GM21717 (cell line): Measurements from ENCODE around the gene ATP2B2.
"Not testable (repeated sequence)": the region's sequence is repeated elsewhere in the genome, so short reads cannot be mapped to it uniquely, and the experiment has no call there.

ENCODE experiments used
- ATAC-seq: cut with Tn5 transposase; IDR thresholded peaks from one replicate; pipeline ENCODE4 v1.9.1; 2021; ENCODE audit warnings: mild to moderate bottlenecking, moderate library complexity; ENCODE audit not compliant: unreplicated experiment

Gene ATP2B2

DNA sequence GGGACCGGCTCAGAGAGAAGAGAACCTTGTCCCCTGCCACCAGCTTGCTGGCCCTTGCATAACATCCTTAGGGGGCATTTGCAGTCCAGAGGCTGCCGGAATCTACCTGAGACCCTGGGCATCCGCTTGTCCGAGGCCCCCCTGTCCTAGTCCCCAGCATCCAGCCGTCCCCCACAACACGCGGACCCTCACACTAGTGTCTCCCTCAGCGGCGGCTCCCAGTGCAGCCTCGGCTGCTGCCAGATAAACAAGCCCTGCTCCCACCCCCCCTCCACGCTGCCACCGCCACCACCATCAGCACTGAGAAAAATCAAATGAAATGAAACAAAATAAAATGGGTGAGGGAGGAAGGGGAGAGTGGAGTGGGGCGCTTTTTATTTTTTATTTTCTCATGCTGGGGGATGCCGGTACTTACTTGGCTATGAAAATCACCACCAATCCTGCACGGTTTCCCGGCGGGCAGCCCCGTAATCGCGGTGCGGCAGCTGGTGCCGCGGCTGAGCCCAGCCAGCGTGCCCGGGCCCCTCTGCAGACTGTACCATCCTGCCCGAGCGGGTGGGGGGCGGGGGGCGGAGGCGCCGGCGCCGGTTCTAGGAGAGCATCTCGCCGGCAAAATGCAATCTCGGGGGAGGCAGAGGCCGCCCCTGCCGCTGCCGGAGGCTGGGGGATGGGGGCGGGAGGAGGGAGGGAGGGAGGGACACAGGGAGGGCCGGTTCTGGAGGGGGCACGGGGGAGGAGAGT, at the start of gene ATP2B2:
ATP2B2 (minus strand) TSS at position 537 of the 741 bp plus-strand sequence. CDS start 56,043 bp downstream, outside the sequence.
- ATAC-seq, result no peak

DNA sequence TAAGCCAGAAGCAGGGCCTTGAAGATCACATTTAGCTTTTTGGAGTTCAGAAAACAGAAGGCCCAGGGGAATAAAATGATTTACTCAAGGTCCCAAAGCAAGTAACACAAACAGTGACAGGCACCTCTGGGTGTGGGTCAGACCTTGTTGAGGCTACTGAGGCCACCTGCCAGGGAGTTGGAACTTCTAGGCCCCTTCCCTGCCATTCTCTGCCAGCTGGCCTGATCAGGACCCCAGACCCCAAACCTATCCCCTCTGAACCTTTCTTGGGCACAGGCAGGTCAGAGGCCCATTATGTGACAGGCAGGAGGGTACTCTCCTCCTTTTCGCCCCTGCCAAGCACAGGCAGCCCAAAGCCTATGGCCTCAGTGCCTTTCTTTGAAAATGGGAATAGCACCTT, 49.4 kb upstream of the ATP2B2 start:
- no peak for ATAC-seq

DNA sequence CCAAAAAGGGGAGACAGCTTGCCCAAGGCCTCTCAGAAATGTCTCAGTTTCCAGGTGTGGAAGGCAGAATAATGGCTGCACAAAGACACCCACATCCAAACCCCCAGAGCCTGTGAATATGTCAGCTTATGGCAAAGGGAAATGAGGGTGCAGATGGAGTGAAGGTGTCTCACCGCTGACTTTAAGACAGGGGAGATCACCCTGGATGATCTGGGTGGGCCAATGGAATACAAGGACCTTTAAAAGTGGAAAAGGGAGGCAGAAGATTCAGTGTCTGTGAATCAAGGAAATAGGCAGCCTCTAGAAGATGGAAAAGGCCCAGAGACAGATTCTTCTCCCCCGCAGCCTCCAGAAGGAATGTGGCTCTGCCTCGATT, 48.8 kb upstream of the ATP2B2 start:
- no peak for ATAC-seq

DNA sequence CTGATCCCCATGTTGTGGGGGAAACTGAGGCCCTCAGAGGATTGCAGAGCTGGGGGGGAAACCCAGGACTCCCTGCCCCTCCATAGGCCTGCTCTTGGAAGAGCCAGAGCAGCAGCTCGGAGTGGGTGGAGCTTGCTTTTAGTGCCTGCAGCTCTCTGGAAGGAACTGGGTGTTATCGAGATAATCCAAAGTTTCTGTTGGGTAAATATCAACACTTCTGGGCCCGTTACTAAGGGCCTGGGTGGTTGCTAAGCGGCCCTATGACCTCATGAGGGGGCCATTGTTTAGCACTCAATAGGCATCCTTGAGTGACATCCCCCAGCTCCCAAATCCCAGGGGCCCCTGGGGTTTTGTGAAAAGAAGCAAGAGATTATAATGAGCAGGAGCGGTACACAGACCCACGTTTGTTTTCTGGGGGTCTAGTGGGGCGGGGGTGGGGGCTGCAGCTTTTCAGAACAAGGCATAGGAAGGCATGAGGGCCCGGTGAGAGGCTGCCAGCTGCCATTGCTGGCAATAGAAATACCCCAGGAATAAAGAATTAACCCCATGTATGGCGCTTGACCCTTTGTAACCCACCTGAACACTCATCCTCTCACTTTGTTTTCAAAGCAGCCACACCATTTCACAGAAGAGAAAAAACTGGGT, 48.3 kb upstream of the ATP2B2 start:
- ATAC-seq, result no peak

DNA sequence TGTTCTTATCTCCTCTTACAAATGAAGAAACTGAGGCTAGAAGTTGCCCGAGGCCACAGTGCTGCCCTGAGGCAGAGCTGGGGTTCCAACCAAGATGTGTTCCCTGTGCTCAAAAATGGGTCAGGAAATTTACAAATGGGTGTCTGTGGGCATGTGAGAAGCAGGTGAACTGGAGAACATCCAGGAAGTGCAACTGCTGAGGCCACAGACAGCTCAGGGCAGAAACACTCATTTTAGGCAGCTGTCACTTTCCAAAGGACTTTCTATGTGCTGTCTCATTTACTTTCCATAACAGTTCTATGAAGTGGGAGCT, 47.2 kb upstream of the ATP2B2 start:
- no peak for ATAC-seq

DNA sequence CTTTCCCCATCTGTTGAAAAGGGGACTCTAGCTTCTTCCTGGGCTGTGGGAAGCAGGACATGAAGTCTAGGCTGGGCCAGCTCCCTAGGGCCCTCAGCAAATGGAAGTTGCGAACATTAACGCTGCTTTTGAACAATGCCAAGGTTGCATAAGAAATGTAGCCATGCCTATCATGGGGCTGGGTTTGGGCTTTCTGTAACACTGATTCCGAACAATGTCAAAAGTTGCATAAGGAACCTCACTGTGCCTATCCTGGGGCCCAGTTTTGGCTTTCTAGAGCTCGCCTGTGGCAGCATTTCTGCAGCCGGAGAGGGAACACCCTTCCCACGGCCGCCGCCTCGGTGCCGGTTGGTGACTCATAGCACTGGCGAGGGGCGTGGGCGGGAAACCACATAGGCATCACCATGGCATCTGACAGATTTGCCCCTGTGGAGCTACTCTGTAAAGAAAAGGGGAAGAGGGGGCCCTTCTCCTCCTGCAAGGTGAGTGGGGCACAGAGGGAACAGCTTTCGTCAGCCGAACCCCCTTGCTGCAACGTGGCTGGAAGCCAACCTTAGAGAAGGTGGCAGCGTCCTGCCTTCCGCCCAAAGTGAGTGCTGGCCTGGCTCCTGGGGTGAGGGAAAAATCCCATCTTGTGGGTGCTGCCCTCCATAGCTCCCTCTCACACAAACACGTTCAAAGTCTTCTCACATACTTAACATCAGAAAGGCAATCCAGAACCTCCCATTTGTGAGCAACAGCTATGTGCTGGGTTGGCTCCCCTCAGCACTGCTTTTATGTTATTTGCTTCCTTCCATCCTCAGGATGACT, 46.6 kb upstream of the ATP2B2 start:
- ATAC-seq, result no peak

DNA sequence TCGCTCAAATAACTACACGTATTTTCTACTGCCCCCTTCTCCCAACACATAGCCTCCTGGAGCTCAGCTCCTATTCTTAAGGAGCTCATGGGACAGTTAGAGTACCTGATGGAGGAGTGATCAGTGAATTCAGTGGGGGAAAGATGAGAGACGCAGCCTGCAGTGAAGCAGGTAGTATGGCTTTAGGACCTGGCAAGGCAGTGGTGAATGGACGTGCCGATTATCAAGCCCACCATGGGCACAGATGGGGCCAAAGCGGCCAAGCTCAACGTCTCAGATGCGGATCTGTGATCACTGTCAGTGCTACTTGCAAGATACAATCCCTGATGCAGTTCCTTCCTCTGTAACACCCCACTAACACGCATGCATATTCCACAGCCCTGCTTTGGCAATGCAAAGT, 45.8 kb upstream of the ATP2B2 start:
- ATAC-seq, result no peak

DNA sequence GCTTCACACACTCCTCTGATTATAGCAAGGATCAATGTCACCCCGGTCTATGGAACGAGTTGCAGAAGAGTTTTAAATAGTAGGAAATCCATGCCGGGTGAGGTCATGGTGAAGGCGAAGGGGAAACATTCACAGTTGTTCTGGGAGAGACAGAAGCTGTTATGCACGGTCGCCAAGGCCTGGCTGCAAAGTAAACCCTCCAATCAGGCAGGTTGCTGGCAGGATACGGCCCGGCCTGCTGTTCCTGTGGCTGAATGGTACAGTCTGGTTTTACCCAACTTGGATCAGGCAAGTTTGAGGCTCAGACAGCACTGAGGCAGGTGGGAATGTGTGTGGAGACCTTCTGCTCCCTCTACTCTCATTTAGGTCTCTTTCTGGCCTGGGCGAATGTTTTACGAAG, 45.3 kb upstream of the ATP2B2 start:
- ATAC-seq, result no peak

DNA sequence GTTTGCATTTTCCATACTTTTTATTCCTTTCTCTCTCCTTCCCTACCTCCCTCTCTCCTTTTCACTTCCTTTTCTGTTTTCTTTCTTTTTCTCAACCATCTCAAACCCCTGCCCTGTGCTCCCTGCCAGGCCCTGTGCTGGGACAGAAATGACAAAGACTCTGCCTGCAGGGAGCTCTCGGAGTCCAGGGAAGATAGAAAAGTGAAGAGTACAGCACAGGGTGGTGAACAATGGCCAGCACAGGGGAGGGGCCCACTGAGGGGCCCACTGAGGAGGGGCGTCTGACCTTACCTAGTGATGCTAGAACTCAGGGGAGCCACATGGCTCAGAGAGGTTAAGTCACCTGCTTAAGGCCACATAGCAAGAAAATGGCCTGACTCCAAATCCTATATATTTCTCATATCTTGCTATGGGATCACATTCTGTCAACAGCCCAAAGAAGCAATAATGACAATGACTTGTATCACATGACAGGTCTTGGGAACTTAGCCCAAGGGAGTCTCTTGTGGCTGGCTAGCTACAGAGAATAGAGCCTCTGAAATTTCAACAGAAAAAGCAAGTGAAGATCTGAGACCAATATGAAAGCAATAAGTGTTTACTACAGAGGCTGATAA, 44.3 kb upstream of the ATP2B2 start:
- no peak for ATAC-seq

DNA sequence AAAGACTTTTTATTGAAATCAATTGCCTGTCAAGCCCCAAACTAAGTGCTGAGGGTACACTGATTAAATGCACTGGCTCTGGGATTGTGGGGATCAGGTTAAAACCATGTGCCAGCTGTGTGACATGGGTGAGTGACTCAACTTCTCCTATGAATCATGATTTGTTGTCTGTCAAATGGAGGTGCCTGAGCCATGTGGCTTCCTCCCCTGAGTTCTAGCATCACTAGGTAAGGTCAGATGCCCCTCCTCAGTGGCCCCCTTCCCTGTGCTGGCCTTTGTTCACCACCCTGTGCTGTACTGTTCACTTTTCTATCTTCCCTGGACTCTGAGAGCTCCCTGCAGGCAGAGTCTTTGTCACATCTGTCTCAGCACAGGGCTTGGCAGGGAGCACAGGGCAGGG, 43.6 kb upstream of the ATP2B2 start:
- ATAC-seq, result no peak

DNA sequence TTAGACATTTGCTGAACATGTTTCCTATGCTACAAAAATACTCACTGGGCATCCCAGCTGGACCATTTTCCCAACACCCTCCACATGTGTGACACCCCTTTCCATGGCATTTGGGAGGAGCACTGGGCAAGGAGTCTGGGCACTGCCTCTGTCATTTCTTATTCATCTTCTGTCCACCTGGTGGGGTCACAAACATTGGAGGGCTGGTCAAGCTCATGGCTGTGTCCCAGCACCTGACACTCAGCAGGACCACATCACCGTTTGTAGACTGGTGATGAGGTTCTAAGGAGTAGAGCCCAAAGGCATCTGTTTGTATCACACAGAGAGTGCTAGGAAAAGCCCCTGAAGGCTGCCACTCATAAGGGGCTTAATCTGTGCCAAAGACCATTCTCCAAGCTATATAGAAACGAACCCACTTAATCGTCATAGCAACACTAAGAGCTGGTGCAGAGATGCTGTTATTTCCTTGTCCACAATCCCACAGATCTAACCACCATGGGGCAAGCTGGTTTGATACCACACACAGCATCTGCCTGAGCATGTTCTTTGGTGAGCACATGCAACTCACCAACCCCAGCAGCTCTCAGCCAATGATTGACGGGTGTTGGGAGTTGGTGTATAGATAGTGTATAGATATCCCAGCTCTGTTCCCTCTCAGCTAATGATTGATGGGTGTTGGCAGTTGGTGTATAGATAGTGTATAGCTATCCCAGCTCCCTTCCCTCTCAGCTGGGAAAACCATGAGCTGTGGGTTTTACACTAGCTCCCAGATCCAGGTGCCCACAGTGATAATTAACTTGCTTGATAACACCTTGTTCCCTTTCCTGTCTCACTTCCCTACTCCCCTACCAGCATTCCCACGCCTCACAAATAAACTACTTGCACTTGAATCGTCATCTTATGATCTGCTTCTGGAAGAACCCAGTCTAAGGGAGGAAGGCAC, 42.7 kb upstream of the ATP2B2 start:
- no peak for ATAC-seq

DNA sequence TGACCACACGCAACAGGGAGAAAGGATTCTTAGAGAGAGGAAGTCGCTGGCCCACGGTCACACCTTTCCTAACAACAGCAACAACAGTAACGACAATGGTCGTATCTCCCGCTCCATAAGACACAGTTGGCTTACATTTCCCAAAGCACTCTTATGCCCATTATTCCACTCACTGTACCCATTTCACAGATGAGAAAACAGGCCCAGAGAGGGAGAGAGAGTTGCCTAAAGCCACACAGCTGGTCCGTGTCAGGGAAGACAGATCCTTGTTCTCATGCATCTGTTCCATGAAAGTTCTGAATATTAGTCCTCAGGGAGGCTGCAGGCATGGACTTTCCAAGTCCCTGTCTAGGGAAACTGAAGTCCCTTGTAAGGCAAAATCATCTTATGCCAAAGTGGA, 42.0 kb upstream of the ATP2B2 start:
- ATAC-seq, result no peak

DNA sequence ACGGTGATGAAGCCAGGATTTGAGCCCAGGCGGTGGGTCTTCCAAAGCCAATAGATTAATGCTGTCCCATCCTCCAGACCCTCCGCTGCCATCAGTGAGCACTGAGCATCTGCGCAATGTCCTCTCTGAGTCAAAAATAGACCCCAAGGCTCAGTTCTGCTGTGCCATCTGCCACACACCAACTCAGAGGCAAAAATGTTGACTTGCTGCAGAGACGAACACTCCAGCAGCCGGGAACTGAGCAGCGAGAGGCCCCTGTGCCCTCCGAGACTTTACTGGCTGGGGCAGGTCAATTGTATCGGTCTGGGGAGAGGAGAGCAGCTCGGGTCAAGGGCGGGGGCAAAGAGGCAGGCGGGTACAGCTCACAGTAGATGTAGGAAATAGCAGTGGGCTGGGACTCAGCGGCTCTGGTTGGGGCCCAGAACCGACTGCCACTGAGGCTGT, 41.5 kb upstream of the ATP2B2 start:
- no peak for ATAC-seq

DNA sequence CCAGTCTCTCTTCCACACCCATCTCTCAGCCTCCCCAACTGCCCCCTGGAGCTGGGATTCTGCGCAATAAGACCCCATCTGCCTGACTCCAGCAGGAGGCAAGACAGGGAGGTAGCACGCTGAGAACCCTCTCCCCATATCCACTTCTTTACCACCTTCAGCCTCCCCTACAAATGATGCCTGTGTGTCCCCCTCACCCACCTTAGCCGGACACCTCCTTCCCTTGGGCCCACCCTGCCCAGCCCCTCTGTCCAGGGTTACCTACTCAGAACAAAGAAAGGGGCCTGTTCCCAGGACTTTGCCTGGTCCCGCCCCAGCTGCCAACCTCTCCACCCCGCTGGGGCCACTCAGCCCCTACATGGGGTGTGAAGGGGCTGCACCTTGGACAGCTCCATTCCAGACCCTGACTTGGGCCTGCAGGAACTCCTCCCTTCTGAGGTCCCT, 40.8 kb upstream of the ATP2B2 start:
- no peak for ATAC-seq

DNA sequence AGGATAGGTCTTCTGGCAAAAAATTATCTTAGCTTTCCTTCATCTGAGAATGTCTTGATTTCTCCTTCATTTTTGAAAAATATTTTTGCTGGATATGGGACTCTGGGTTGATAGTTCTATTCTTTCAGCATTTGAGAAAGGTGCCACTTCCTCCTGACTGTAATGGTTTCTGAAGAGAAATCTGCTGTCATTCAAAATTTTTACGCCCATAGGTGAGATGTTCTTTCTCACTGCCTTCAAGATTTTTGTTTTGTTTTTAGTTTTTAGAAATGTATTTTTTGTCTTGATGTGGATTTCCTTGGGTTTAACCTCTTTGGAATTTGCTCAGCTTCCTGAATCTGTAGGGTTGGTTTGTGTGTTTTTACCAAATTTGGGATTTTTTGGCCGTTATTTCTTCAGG, 37.1 kb upstream of the ATP2B2 start:
- no peak for ATAC-seq

DNA sequence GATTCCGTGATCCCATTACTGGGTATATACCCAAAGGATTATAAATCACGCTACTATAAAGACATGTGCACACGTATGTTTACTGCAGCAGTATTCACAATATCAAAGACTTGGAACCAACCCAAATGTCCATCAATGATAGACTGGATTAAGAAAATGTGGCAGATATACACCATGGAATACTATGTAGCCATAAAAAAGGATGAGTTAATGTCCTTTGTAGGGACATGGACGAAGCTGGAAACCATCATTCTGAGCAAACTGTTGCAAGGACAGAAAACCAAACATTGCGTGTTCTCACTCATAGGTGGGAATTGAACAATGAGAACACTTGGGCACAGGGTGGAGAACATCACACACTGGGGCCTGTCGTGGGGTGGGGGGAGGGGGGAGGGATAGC, 35.0 kb upstream of the ATP2B2 start:
- not testable (repeated sequence) for ATAC-seq

DNA sequence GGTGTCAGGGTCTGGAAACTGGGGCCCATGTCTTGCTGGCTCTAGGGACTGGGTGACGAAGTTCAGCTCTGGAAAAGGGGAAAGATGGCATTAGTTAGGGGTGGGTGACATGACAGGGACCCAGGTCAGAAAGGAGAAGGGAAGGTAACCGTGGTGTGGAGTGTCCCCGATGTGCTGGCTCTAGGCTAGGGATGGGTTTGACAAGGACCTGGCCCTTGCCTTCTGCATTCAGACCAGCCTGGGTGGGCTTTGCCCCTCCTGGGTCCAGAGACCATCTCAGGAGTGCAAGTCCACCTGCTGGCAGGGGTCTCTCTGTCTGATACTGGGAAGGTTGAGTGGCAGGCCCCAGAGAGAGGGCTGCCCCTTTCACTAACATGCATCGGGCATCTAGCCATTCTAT, 28.7 kb upstream of the ATP2B2 start:
- no peak for ATAC-seq

DNA sequence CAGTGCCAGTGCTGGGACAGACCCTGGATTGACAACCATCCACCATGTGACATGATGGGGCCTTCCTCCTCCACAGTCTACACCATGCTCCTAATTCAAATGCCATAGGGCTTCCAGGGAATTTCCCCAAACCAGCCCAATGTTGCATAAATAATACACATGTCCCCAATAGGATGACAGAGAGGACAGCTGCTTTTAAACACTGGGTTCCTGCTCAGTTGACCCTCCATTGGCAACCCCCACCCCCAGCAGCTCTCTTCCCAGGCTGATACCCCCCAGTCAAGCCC, 28.3 kb upstream of the ATP2B2 start:
- no peak for ATAC-seq

DNA sequence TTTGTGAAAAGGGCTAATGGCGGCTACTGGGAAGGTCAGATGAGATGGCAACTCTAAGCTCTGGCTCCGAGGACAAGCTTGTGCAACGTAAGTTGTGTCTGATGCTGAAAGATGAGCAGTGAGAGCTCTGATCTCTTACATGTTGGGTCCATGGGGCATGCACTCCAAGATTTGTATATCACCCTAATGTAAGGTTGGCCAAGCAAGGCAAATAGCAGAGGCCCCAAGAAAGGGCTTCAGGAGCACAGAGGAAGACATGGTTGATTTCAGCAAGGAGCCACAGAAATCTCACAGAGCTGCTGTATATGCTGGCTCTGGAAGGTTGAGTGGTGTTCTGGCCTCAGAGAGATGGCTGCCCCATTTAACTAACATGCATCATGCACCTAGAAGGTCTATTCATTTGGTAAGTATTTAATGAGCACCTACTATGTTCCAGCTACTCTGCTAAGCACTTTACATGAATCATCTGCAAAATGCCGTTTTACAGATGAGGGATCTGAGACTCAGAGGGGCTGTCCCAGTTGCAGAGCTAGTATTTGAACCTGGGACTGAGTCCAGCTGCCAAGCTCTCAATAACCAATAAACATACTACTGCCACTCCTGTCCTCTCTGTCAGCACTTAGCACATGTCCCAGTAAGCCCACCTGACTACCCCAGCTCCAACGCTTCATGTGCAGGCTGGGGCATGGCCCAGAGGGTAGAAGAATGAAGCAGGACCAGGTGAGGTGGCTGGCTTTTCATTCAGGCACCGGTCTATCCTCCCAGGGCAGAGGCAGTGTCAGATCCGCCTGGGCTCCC, 27.8 kb upstream of the ATP2B2 start:
- ATAC-seq, result no peak

DNA sequence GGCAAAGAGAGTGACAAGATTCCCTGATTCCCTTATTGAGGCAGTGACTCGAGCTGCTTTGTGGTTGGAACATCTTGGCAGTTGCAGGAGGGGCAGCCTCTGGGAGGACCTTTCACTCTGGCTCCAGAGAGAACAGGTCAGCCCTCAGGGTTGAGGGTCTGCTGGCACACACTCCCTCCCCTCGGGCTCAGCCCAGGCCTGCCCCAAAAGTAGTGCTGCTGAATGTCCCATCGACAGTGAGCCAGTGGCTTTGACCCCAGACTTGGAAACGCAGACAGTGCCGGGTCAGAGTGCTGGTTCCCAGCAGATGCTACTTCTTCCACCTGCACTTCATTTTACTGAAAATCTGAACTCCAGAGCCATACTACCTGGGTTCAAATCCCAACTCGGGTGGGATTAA, 25.6 kb upstream of the ATP2B2 start:
- ATAC-seq, result no peak
